Astrocyte (in vitro differentiated cells and primary cell): ENCODE results near the gene KCNN2. TPM values are rescaled to one million over a fixed set of nuclear protein-coding genes. Genes with fewer than 3 reads are reported as not detected.
A peak's percentile ranks its signal among the peaks of the same experiment; 100 is the strongest.

Source experiments
- DNase-seq: peaks from one replicate; pipeline ENCODE4 v3.0.0-alpha.2; 2010; ENCODE audit warnings: low read depth
- FAIRE-seq: peaks from 2 replicates; lab custom pipeline; 2011; peaks lifted over from hg19 to GRCh38; lab: Jason Lieb, UNC
- H2AFZ ChIP-seq: 2 replicates; pipeline ENCODE4 v1.6.0; 2012; ENCODE audit warnings: low read depth, low read length, inconsistent platforms
- H3K27ac ChIP-seq: 2 replicates; pipeline ENCODE4 v1.5.1; 2011; ENCODE audit warnings: low read depth, low read length, inconsistent platforms
- H3K27me3 ChIP-seq: 2 replicates; pipeline ENCODE4 v1.6.0; 2011; ENCODE audit warnings: low read length, inconsistent platforms; ENCODE audit not compliant: insufficient read depth
- H3K36me3 ChIP-seq: 2 replicates; pipeline ENCODE4 v1.5.1; 2011; ENCODE audit warnings: low read length, inconsistent platforms; ENCODE audit not compliant: insufficient read depth
- H3K4me1 ChIP-seq: 2 replicates; pipeline ENCODE4 v1.5.1; 2011; ENCODE audit warnings: low read length, inconsistent platforms; ENCODE audit not compliant: insufficient read depth
- H3K4me2 ChIP-seq: 2 replicates; pipeline ENCODE4 v1.6.0; 2012; ENCODE audit warnings: low read length, inconsistent platforms
- H3K4me3 ChIP-seq: 2 replicates; pipeline ENCODE4 v1.5.1; 2011; ENCODE audit warnings: low read depth, mild to moderate bottlenecking, low read length, inconsistent platforms; ENCODE audit not compliant: insufficient read depth
- H3K79me2 ChIP-seq: 2 replicates; pipeline ENCODE4 v1.6.0; 2012; ENCODE audit warnings: mild to moderate bottlenecking, low read length, inconsistent platforms; ENCODE audit not compliant: insufficient read depth
- H3K9ac ChIP-seq: 2 replicates; pipeline ENCODE4 v1.6.0; 2012; ENCODE audit warnings: mild to moderate bottlenecking, low read length, inconsistent platforms
- H3K9me3 ChIP-seq: 2 replicates; pipeline ENCODE4 v1.5.1; 2012; ENCODE audit warnings: low read depth, mild to moderate bottlenecking, low read length, inconsistent platforms; ENCODE audit not compliant: insufficient read depth
- H4K20me1 ChIP-seq: 2 replicates; pipeline ENCODE4 v1.6.0; 2012; ENCODE audit warnings: low read length, inconsistent platforms; ENCODE audit not compliant: insufficient read depth
- H3K27ac Mint-ChIP-seq: one replicate; pipeline ENCODE4 v1.8.0; 2021; ENCODE audit warnings: mild to moderate bottlenecking, mixed read lengths; ENCODE audit not compliant: unreplicated experiment
- H3K27me3 Mint-ChIP-seq: one replicate; pipeline ENCODE4 v1.8.0; 2021; ENCODE audit warnings: low read depth, mixed read lengths; ENCODE audit not compliant: unreplicated experiment
- H3K36me3 Mint-ChIP-seq: one replicate; pipeline ENCODE4 v1.8.0; 2021; ENCODE audit warnings: low read depth, mixed read lengths; ENCODE audit not compliant: unreplicated experiment
- H3K4me1 Mint-ChIP-seq: one replicate; pipeline ENCODE4 v1.8.0; 2021; ENCODE audit warnings: low read depth, mixed read lengths; ENCODE audit not compliant: unreplicated experiment
- H3K4me3 Mint-ChIP-seq: one replicate; pipeline ENCODE4 v1.8.0; 2021; ENCODE audit warnings: mild to moderate bottlenecking, moderate library complexity, mixed read lengths; ENCODE audit not compliant: unreplicated experiment
- H3K9me3 Mint-ChIP-seq: one replicate; pipeline ENCODE4 v1.8.0; 2021; ENCODE audit warnings: mild to moderate bottlenecking, mixed read lengths; ENCODE audit not compliant: unreplicated experiment
- EZH2 ChIP-seq: IDR thresholded peaks from 2 replicates; pipeline ENCODE4 v1.6.1; 2012; ENCODE audit warnings: mild to moderate bottlenecking, low read length, inconsistent platforms; ENCODE audit not compliant: insufficient read depth
- total RNA-seq: library from RNA; stranded (reverse); gene quantifications from 2 replicates; pipeline ENCODE4 v1.2.1, GENCODE V29; 2021
- TF ChIP-seq, protein P1 (sequence below): IDR thresholded peaks from 2 replicates; pipeline ENCODE4 v1.5.1; 2011; ENCODE audit warnings: low read depth, mild to moderate bottlenecking, inconsistent platforms, low read length, moderate library complexity; ENCODE audit not compliant: insufficient read depth

The KCNN2 gene
- total RNA-seq, 1 donor from 2014 or later, result 0.32 TPM

DNA sequence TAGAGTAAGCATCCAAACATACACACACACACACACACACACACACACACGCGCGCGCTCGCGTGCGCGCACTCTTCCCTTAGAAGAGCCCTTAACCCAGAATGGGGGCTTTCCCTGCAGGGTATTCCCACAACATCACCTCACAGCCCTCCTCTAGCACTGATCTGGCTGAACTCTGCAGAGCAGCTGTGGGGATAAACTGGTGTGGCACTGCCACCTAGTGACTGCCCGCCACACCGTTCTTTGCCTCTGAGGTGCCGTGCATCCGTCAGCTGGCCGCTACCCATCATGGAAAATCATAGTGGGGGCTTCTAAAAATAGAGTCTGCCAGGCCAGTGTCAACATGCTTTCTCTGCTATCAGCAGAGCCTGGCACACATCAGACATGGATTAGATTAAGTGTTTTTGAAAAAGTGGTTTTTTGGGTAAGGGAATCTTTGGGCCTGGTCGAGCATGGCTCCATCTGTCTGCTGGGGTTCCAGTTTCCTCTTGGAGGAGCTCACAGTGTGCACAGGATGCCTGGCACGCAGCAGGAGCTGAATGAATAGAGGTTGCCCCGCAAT, 88.1 kb downstream of the KCNN2 start:
- H3K4me1 Mint-ChIP-seq, result no peaks in the 10 kb centered on the region
- H3K27ac Mint-ChIP-seq, result no peak overlapping the region

GRCh38 chr5:114450437-114450836, 88.6 kb downstream of the KCNN2 start:
- Histone ChIP-seq H2AFZ (no peak overlapping the region), H3K9me3 (no peaks in the 10 kb centered on the region), H3K27ac (no peak overlapping the region), H3K36me3 (no peaks in the 10 kb centered on the region), H3K9ac (no peak overlapping the region), H3K27me3 (peaks cover 2% of the 10 kb centered on the region), H3K4me3 (no peak overlapping the region), H3K79me2 (no peaks in the 10 kb centered on the region), H3K4me2 (peak overlapping the region; percentile 65), H3K4me1 (no peaks in the 10 kb centered on the region), H4K20me1 (no peaks in the 10 kb centered on the region)
- no peak for DNase-seq
- H3K27me3 Mint-ChIP-seq, result no peaks in the 10 kb centered on the region
- H3K4me3 Mint-ChIP-seq, result no peak overlapping the region
- no peaks in the 10 kb centered on the region for H3K36me3 Mint-ChIP-seq
- TF ChIP-seq EZH2, result no peak
- TF ChIP-seq, protein P1, sequence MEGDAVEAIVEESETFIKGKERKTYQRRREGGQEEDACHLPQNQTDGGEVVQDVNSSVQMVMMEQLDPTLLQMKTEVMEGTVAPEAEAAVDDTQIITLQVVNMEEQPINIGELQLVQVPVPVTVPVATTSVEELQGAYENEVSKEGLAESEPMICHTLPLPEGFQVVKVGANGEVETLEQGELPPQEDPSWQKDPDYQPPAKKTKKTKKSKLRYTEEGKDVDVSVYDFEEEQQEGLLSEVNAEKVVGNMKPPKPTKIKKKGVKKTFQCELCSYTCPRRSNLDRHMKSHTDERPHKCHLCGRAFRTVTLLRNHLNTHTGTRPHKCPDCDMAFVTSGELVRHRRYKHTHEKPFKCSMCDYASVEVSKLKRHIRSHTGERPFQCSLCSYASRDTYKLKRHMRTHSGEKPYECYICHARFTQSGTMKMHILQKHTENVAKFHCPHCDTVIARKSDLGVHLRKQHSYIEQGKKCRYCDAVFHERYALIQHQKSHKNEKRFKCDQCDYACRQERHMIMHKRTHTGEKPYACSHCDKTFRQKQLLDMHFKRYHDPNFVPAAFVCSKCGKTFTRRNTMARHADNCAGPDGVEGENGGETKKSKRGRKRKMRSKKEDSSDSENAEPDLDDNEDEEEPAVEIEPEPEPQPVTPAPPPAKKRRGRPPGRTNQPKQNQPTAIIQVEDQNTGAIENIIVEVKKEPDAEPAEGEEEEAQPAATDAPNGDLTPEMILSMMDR, result no peak
- no peak overlapping the region for H3K27ac Mint-ChIP-seq
- H3K4me1 Mint-ChIP-seq, result no peaks in the 10 kb centered on the region
- no peak for FAIRE-seq
- H3K9me3 Mint-ChIP-seq, result no peaks in the 10 kb centered on the region

More for the DNA sequence above, 88.1 kb downstream of the KCNN2 start:
- TF ChIP-seq, protein P1, result peak; percentile 75
- no peak for TF ChIP-seq EZH2
- Histone ChIP-seq H4K20me1 (no peaks in the 10 kb centered on the region), H3K36me3 (no peaks in the 10 kb centered on the region), H3K4me1 (no peaks in the 10 kb centered on the region), H2AFZ (no peak overlapping the region), H3K27me3 (peaks cover 2% of the 10 kb centered on the region), H3K27ac (no peak overlapping the region), H3K4me2 (peak overlapping the region; percentile 65), H3K4me3 (no peak overlapping the region), H3K9ac (no peak overlapping the region), H3K79me2 (no peaks in the 10 kb centered on the region), H3K9me3 (no peaks in the 10 kb centered on the region)
- no peaks in the 10 kb centered on the region for H3K9me3 Mint-ChIP-seq
- FAIRE-seq (no peak), DNase-seq (peak; percentile 20)
- no peak overlapping the region for H3K4me3 Mint-ChIP-seq
- no peaks in the 10 kb centered on the region for H3K27me3 Mint-ChIP-seq
- no peaks in the 10 kb centered on the region for H3K36me3 Mint-ChIP-seq

GRCh38 chr5:114458726-114459125, 96.9 kb downstream of the KCNN2 start:
- no peaks in the 10 kb centered on the region for H4K20me1 ChIP-seq
- FAIRE-seq (no peak), DNase-seq (no peak)
- H3K4me1 ChIP-seq, result no peaks in the 10 kb centered on the region
- H3K27me3 ChIP-seq, result no peaks in the 10 kb centered on the region
- H3K27ac ChIP-seq, result no peak overlapping the region
- H3K36me3 ChIP-seq, result no peaks in the 10 kb centered on the region
- H3K4me2 ChIP-seq, result no peak overlapping the region
- Mint-ChIP-seq H3K27ac (no peak overlapping the region), H3K9me3 (no peaks in the 10 kb centered on the region), H3K27me3 (no peaks in the 10 kb centered on the region), H3K36me3 (no peaks in the 10 kb centered on the region), H3K4me1 (no peaks in the 10 kb centered on the region), H3K4me3 (no peak overlapping the region)
- H3K79me2 ChIP-seq, result no peaks in the 10 kb centered on the region
- H3K9ac ChIP-seq, result no peak overlapping the region
- no peak overlapping the region for H3K4me3 ChIP-seq
- TF ChIP-seq, protein P1, result no peak
- no peak for TF ChIP-seq EZH2
- no peak overlapping the region for H2AFZ ChIP-seq
- no peaks in the 10 kb centered on the region for H3K9me3 ChIP-seq
